Gastroesophageal sphincter (tissue), 4 donors: ENCODE measurements around the gene AMPD3. TPM values are rescaled to one million over a fixed set of nuclear protein-coding genes. Genes with fewer than 3 reads are reported as not detected.

Experiments used
- ATAC-seq: fragments of 150-250 bp; one replicate; pipeline ENCODE4 v1.9.1; 2016; ENCODE audit warnings: mild to moderate bottlenecking, moderate library complexity
- H3K27ac ChIP-seq, 4 donors: fragments of 200-600 bp; sonication (generic) in 3 of 4; 1 replicate in 3 of 4; 2 replicates in 1 of 4; pipeline ENCODE4 v1.5.1; 2016 to 2019
- H3K27me3 ChIP-seq: fragments of 200-600 bp; sonication (generic); one replicate; pipeline ENCODE4 v1.5.1; 2019
- H3K36me3 ChIP-seq, 2 donors: fragments of 200-600 bp; sonication (generic); one replicate each; pipeline ENCODE4 v1.5.1; 2019; ENCODE audit warnings: control low read depth in 1 of 2
- H3K4me1 ChIP-seq, 3 donors: fragments of 200-600 bp; sonication (generic); 1 replicate in 2 of 3; 2 replicates in 1 of 3; pipeline ENCODE4 v1.5.1; 2016 to 2019; ENCODE audit warnings: control low read depth in 2 of 3
- H3K4me3 ChIP-seq, 2 donors: fragments of 200-600 bp; sonication (generic); one replicate each; pipeline ENCODE4 v1.5.1; 2019; ENCODE audit warnings: mild to moderate bottlenecking in 1 of 2, moderate library complexity in 1 of 2
- H3K9me3 ChIP-seq, 3 donors: fragments of 200-600 bp; sonication (generic); one replicate each; pipeline ENCODE4 v1.5.1; 2017 to 2019; ENCODE audit warnings: control low read depth in 2 of 3
- EP300 ChIP-seq: sonication (generic); formaldehyde crosslinking; IDR thresholded peaks from one replicate; pipeline ENCODE4 v1.6.1; 2017; ENCODE audit warnings: antibody characterized with exemption, mild to moderate bottlenecking
- POLR2A ChIP-seq, 2 donors: fragments of 450-650 bp; IDR thresholded peaks; one replicate each; pipeline ENCODE4 v1.6.1; 2017; ENCODE audit warnings: antibody characterized with exemption in 2 of 2, mild to moderate bottlenecking in 2 of 2, moderate library complexity in 1 of 2
- POLR2AphosphoS5 ChIP-seq: sonication (generic); formaldehyde crosslinking; IDR thresholded peaks from one replicate; pipeline ENCODE4 v1.6.1; 2017; ENCODE audit warnings: antibody characterized with exemption
- WGBS, 2 donors: methylation state at CpG; one replicate each; pipeline ENCODE4 v1.1.5; 2018; ENCODE audit warnings: low coverage in 1 of 2; 5-methylcytosine and 5-hydroxymethylcytosine counted together
- total RNA-seq, 4 donors: library from RNA; depleted of rRNA; stranded (reverse); fragments of >200 nt; gene quantifications; one replicate each; pipeline ENCODE4 v1.1.0, GENCODE V29; 2016
- TF ChIP-seq, protein P1 (sequence below), 4 experiments: fragments of 200-600 bp in 2 of 4; fragments of 450-650 bp in 2 of 4; sonication (generic) in 1 of 4; IDR thresholded peaks; one replicate each; pipeline ENCODE4 v1.5.1; 2017 to 2019; ENCODE audit warnings: antibody characterized with exemption in 4 of 4, mild to moderate bottlenecking in 2 of 4, moderate library complexity in 2 of 4

The AMPD3 gene
- total RNA-seq, 4 donors from 2014 or later, result 4.3 to 7.3 (median 5.4) TPM

DNA sequence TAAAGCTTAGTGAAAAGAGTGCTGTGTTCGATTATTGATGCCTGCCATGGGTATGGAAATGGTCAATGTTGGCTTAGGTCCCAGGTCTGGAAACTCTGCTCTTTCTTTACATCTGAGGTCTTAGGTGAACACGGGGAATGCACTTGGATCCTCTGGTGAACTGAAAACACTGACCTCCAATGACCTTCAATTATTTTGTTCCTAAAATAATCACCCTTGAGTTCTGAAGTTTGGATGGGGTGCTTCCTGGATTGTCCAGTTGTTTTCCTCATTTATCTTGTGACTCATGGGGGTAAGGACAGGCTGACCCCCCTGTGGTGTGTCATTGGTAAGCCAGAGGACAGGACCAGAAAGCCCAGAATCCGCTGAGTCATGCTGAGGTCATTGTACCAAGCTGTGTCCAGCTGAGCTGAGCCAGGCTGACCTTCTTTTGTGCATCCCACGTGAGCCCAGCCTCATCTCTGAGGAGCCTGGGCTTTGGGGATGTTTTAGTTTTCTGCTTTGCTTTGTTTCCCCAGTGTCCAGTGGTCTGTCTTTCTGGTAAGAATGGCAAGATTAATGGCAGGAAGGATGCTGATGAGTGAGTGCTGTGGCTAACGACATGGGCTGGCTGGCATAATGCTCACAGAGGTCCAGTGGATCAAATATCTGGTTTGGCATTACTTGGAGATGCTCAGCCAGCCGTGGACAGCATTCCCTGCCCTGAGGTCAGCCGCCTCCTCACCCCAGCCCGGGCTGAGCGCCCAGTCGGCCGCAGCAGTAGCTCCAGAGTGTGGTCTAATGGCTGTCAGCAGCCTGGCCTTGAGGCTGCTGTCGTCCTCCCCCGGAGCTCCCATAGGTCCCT lies 35.6 kb downstream of the AMPD3 start:
- Histone ChIP-seq H3K27me3 (no peaks in the 10 kb centered on the region), H3K9me3 (no peaks in the 10 kb centered on the region), H3K36me3 (peaks cover 0 to 16% of the 10 kb centered on the region in 2 donors), H3K4me1 (peaks cover 0 to 19% (median 7%) of the 10 kb centered on the region in 3 donors), H3K27ac (peak overlapping the region in 3 of 4 donors; percentile 56 to 74 (median 72)), H3K4me3 (no peak overlapping the region)
- ATAC-seq, result peak; percentile 96
- TF ChIP-seq EP300 (no peak), POLR2AphosphoS5 (peak; percentile 83), POLR2A (IDR thresholded peaks at IDR 0.05) (no peak)
- TF ChIP-seq, protein P1, sequence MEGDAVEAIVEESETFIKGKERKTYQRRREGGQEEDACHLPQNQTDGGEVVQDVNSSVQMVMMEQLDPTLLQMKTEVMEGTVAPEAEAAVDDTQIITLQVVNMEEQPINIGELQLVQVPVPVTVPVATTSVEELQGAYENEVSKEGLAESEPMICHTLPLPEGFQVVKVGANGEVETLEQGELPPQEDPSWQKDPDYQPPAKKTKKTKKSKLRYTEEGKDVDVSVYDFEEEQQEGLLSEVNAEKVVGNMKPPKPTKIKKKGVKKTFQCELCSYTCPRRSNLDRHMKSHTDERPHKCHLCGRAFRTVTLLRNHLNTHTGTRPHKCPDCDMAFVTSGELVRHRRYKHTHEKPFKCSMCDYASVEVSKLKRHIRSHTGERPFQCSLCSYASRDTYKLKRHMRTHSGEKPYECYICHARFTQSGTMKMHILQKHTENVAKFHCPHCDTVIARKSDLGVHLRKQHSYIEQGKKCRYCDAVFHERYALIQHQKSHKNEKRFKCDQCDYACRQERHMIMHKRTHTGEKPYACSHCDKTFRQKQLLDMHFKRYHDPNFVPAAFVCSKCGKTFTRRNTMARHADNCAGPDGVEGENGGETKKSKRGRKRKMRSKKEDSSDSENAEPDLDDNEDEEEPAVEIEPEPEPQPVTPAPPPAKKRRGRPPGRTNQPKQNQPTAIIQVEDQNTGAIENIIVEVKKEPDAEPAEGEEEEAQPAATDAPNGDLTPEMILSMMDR (IDR thresholded peaks at IDR 0.05), result no peak
- 40 to 50% methylated on average over 3 of the region's 13 CpGs for WGBS, 2 donors

DNA sequence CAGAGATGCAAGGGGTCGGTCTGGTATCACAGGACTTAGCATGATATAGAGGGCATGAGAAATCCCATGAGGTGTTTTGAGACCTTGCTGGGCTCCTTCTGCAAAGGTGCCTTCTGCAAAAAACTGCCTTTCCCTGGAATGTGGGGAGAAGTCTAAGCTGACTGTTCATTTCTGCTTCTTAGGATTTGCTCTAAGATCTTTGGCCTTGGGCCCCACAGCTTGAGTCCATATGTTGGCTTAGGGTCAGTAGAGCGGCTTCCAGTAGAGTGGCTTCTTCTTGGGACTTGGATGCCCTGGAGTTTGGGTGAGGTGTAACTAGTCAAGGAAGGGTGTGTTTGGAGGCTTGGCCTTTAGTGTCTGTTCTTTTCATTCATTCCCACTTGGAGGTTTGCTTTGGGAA lies 37.0 kb downstream of the AMPD3 start:
- no peaks in the 10 kb centered on the region for H3K27me3 ChIP-seq
- no peaks in the 10 kb centered on the region for H3K9me3 ChIP-seq
- H3K4me1 ChIP-seq, result peaks cover 0 to 19% (median 7%) of the 10 kb centered on the region in 3 donors
- no peak overlapping the region for H3K4me3 ChIP-seq
- TF ChIP-seq, protein P1 (IDR thresholded peaks at IDR 0.05), result no peak
- 100% methylated on average over 1 to 2 of the region's 2 CpGs for WGBS, 2 donors
- ATAC-seq, result no peak
- peaks cover 0 to 31% of the 10 kb centered on the region in 2 donors for H3K36me3 ChIP-seq
- no peak overlapping the region for H3K27ac ChIP-seq

DNA sequence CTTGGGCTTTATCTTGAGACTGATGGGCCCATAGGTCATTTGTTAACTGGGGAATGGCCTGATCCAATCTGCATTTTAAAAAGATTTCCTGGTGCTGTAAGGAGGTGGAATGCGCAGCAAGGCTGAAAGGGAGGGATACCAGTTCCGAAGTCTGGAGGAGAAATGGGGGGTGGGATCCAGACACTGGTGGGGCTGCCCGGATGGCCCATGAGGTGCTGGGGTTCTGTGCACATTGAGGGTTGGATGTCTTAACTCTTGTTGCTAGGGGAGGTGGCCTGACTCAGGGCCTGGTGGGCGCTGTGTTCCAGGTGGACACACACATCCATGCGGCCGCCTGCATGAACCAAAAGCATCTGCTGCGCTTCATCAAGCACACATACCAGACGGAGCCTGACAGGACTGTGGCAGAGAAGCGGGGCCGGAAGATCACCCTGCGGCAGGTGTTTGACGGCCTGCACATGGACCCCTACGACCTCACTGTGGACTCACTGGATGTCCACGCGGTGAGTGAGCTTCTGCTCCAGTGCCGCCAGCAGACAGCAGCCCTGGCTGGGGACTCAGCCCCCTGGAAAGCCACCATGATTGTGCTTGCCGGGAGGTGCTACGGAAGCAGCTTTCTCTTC lies 38.1 kb downstream of the AMPD3 start:
- H3K27me3 ChIP-seq, result no peaks in the 10 kb centered on the region
- H3K4me1 ChIP-seq, result peaks cover 0 to 19% (median 7%) of the 10 kb centered on the region in 3 donors
- no peaks in the 10 kb centered on the region for H3K9me3 ChIP-seq
- H3K36me3 ChIP-seq, result peaks cover 0 to 40% of the 10 kb centered on the region in 2 donors
- 89 to 91% methylated on average over 4 to 7 of the region's 18 CpGs for WGBS, 2 donors
- no peak for ATAC-seq
- TF ChIP-seq, protein P1 (IDR thresholded peaks at IDR 0.05), result no peak
- no peak for TF ChIP-seq POLR2AphosphoS5
- TF ChIP-seq EP300, result no peak
- TF ChIP-seq POLR2A (IDR thresholded peaks at IDR 0.05), result no peak
- H3K27ac ChIP-seq, result no peak overlapping the region
- H3K4me3 ChIP-seq, result no peak overlapping the region

DNA sequence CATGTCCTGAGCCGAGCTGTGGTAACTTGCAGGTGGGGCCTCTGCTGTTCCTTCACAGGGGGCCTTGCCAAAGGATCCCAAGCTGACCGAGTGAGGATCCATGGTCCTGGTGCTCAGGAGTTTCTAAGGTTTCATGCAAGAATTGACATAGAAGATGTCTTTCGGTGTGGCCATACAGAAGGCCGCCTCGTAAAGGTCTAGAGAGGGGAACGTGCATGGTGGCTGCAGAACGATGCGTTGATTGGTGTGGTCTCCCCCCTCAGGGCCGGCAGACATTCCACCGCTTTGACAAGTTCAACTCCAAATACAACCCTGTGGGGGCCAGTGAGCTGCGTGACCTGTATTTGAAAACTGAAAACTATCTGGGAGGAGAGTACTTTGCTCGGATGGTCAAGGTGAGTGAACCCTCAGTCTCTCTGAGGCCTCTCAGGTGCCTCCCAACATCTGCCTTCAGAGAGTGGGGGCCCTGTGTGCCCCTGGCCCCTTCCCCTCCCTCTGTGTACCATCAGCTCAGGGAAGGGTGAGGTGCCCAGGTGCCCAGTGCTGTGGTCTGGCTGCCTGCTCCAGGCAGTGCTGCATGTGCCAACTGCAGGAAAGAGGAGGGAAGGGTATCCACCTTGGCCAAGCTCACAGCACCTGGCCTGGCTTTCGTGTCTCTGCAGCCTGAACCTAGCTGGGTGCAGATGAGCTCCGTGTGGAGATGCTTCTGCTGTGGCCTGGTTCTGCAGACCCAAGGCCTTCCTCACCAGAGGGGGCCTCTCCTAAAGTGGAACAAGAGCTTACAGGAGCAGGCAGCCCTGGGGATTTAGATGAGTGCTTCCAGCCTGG lies 39.8 kb downstream of the AMPD3 start:
- WGBS, 2 donors, result 85 to 93% methylated on average over 5 to 10 of the region's 14 CpGs
- Histone ChIP-seq H3K4me1 (peaks cover 0 to 17% (median 7%) of the 10 kb centered on the region in 3 donors), H3K9me3 (no peaks in the 10 kb centered on the region), H3K36me3 (peaks cover 0 to 54% of the 10 kb centered on the region in 2 donors), H3K27me3 (no peaks in the 10 kb centered on the region), H3K4me3 (no peak overlapping the region), H3K27ac (no peak overlapping the region)
- ATAC-seq, result no peak
- TF ChIP-seq POLR2A (IDR thresholded peaks at IDR 0.05) (no peak), EP300 (no peak), POLR2AphosphoS5 (no peak)
- TF ChIP-seq, protein P1 (IDR thresholded peaks at IDR 0.05), result no peak
